ENCODE data around the gene UGT1A10. TPM values are rescaled to one million over a fixed set of nuclear protein-coding genes. Genes with fewer than 3 reads are reported as not detected.
"Not testable (repeated sequence)": the region's sequence is repeated elsewhere in the genome, so short reads cannot be mapped to it uniquely, and the experiment has no call there.

Gene UGT1A10
- total RNA-seq, 4 donors from 2014 or later: not detected

DNA sequence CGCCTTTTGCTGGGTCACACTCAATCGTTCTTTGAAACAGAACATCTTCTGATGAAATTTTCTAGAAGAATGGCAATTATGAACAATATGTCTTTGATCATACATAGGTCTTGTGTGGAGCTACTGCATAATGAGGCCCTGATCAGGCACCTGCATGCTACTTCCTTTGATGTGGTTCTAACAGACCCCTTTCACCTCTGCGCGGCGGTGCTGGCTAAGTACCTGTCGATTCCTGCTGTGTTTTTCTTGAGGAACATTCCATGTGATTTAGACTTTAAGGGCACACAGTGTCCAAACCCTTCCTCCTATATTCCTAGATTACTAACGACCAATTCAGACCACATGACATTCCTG is 77.0 kb downstream of the UGT1A10 start:
- ATAC-seq (ENCODE audit: low FRiP score) (no peak), DNase-seq (ENCODE audit: low spot score) (no peak)
- TF ChIP-seq CTCF (IDR thresholded peaks at IDR 0.05): no peak

- no peak for DNase-seq (ENCODE audit: low spot score)
- no peak for ATAC-seq (ENCODE audit: low FRiP score)
- TF ChIP-seq CTCF (IDR thresholded peaks at IDR 0.05): no peak
Measured at GRCh38 chr2:233714121-233714520, 77.9 kb downstream of the UGT1A10 start.

GRCh38 chr2:233718552-233718951 is 82.3 kb downstream of the UGT1A10 start, which contains the start of gene UGT1A4:
UGT1A4 (plus strand) TSS chr2:233718736; CDS start chr2:233718821, 85 bp downstream.
- DNase-seq (ENCODE audit: low spot score): no peak
- TF ChIP-seq CTCF (IDR thresholded peaks at IDR 0.05): no peak
- ATAC-seq (ENCODE audit: low FRiP score): no peak

DNA sequence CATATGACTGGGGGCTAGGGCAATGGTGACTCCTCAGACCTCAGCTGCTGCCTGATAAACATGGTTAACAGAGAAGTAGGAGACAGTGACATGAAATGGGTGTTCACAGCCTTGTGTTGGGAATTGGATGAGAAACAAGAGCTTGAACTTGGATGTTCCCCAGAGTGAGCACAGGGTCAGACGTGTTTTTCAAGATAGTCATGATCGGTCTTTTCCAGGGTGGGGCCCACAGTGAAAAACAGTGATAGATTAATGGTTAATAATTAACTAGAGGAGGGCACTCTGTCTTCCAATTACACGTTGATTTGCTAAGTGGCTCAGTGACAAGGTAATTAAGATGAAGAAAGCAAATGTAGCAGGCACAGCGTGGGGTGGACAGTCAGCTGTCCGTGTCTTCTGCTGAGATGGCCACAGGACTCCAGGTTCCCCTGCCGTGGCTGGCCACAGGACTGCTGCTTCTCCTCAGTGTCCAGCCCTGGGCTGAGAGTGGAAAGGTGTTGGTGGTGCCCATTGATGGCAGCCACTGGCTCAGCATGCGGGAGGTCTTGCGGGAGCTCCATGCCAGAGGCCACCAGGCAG is 92.6 kb downstream of the UGT1A10 start, which contains the start of gene UGT1A3:
Gene UGT1A3 (plus strand): TSS at position 320 of the 579 bp plus-strand sequence. CDS start 85 bp downstream, at position 405.
- DNase-seq (ENCODE audit: low spot score) (no peak), ATAC-seq (ENCODE audit: low FRiP score) (no peak)
- no peak for TF ChIP-seq CTCF (IDR thresholded peaks at IDR 0.05)

- not testable (repeated sequence) for ATAC-seq (ENCODE audit: low FRiP score); DNase-seq (ENCODE audit: low spot score)
Measured at GRCh38 chr2:233736868-233737653, 100.8 kb downstream of the UGT1A10 start.

DNA sequence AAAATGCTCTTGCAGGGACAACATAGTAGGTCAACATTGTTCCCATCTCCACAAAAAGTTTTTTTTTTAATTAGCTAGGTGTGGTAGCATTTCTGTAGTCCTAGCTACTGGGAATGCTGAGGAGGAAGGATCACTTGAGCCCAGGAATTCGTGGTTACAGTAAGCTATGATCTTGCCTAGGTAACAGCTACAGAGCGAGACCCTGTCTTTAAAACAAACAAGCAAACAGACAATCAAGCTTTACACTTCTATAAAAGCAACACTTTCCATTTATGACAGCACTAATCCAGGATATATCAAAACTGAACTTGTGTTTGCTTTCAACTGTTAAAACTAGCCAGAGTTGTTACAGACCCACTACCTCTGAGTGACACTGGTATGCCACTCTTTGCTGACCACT is 104.6 kb downstream of the UGT1A10 start:
- ATAC-seq (ENCODE audit: low FRiP score): no peak
- DNase-seq (ENCODE audit: low spot score): no peak
- TF ChIP-seq CTCF (IDR thresholded peaks at IDR 0.05): no peak

GRCh38 chr2:233743464-233744259 is 107.4 kb downstream of the UGT1A10 start:
- no peak for TF ChIP-seq CTCF (IDR thresholded peaks at IDR 0.05)
- DNase-seq (ENCODE audit: low spot score) (no peak), ATAC-seq (ENCODE audit: low FRiP score) (no peak)

Measured in omental fat pad (tissue), 4 donors.